GM12878 (cell line): Measurements from ENCODE around the gene NLRP10. TPM values are rescaled to one million over a fixed set of nuclear protein-coding genes. Genes with fewer than 3 reads are reported as not detected.

Experiments used
- ATAC-seq: fragments of 200-7000 bp; cut with Tn5 transposase; 3 replicates; pipeline ENCODE4 v1.9.1; 2020; ENCODE audit warnings: mild to moderate bottlenecking, moderate library complexity
- BruUV-seq: library from RNA; stranded (reverse); fragments of 400-500 nt; replicated peaks from 2 replicates; lab custom pipeline; 2021; lab: Mats Ljungman, UMichigan
- CTCF ChIA-PET: fragments of 300-600 bp; sonication (Branson Sonifier 250); formaldehyde crosslinking; extraction: SDS; loops from one replicate; lab custom pipeline; 2021; ENCODE audit warnings: inconsistent platforms; lab: Yijun Ruan, JAX
- POLR2A ChIA-PET: fragments of 350-600 bp; formaldehyde crosslinking; extraction: SDS; loops from one replicate; lab custom pipeline; 2021; ENCODE audit warnings: inconsistent platforms; lab: Charles Lee
- RAD21 ChIA-PET: fragments of 300-600 bp; sonication (Branson Sonifier 250); formaldehyde crosslinking; loops from one replicate; lab custom pipeline; 2023; ENCODE audit warnings: antibody characterized with exemption; ENCODE audit not compliant: unreplicated experiment; lab: Charles Lee
- SMC1A ChIA-PET: fragments of 300-600 bp; sonication (Branson Sonifier 250); formaldehyde crosslinking; loops from one replicate; lab custom pipeline; 2023; ENCODE audit not compliant: unreplicated experiment, uncharacterized antibody; lab: Charles Lee
- DNase-seq: peaks from one replicate; pipeline ENCODE4 v3.0.0-alpha.2; 2011; ENCODE audit warnings: low read depth, low spot score
- FAIRE-seq: peaks from 3 replicates; lab custom pipeline; 2011; peaks lifted over from hg19 to GRCh38; lab: Jason Lieb, UNC
- H2AFZ ChIP-seq: 2 replicates; pipeline ENCODE4 v1.6.0; 2011; ENCODE audit warnings: low read depth, low read length, control low read depth; ENCODE audit not compliant: control insufficient read depth
- H3K27ac ChIP-seq: 2 replicates; pipeline ENCODE4 v1.5.1; 2011; ENCODE audit warnings: control low read depth; ENCODE audit not compliant: control insufficient read depth, insufficient read depth
- H3K27me3 ChIP-seq, 2 experiments: replicated peaks in 1 of 2; 2 replicates each; pipeline versions ENCODE4 v1.6.0 to v1.6.1; 2011; ENCODE audit warnings: low read length in 1 of 2; ENCODE audit not compliant: control insufficient read depth in 2 of 2, insufficient read depth in 2 of 2
- H3K36me3 ChIP-seq, 2 experiments: 2 replicates each; pipeline ENCODE4 v1.5.1; 2011; ENCODE audit warnings: low read length in 1 of 2; ENCODE audit not compliant: control insufficient read depth in 2 of 2, insufficient read depth in 2 of 2
- H3K4me1 ChIP-seq: 2 replicates; pipeline ENCODE4 v1.6.1; 2011; ENCODE audit warnings: mild to moderate bottlenecking, low read length, moderate library complexity, mixed read lengths; ENCODE audit not compliant: control insufficient read depth, insufficient read depth
- H3K4me2 ChIP-seq: 2 replicates; pipeline ENCODE4 v1.6.0; 2011; ENCODE audit warnings: control low read depth; ENCODE audit not compliant: control insufficient read depth, insufficient read depth
- H3K4me3 ChIP-seq: fragments of 200-600 bp; sonication (generic); 2 replicates; pipeline ENCODE4 v1.5.1; 2016
- H3K79me2 ChIP-seq: 2 replicates; pipeline ENCODE4 v1.6.0; 2011; ENCODE audit warnings: low read length; ENCODE audit not compliant: control insufficient read depth, insufficient read depth
- H3K9ac ChIP-seq: 2 replicates; pipeline ENCODE4 v1.8.0; 2011; ENCODE audit warnings: low read length, control low read depth, mixed read lengths; ENCODE audit not compliant: control insufficient read depth, insufficient read depth
- H3K9me3 ChIP-seq: replicated peaks from 3 replicates; pipeline ENCODE4 v1.5.1; 2011; ENCODE audit warnings: mild to moderate bottlenecking, low read length; ENCODE audit not compliant: control insufficient read depth, insufficient read depth
- H4K20me1 ChIP-seq: 2 replicates; pipeline ENCODE4 v1.6.0; 2011; ENCODE audit not compliant: control insufficient read depth, insufficient read depth
- ASH2L ChIP-seq: fragments of 300-600, 200-600 bp; sonication (generic); IDR thresholded peaks from 2 replicates; pipeline ENCODE4 v1.6.1; 2017; ENCODE audit warnings: low read depth, mild to moderate bottlenecking, borderline replicate concordance
- BRCA1 ChIP-seq: IDR thresholded peaks from 2 replicates; pipeline ENCODE4 v1.6.1; 2011; ENCODE audit warnings: low read depth, low read length, improper control_type of control experiment
- CHD2 ChIP-seq: IDR thresholded peaks from 2 replicates; pipeline ENCODE4 v1.6.1; 2011; ENCODE audit warnings: low read depth, low read length, improper control_type of control experiment, borderline replicate concordance
- DPF2 ChIP-seq: fragments of 450-650 bp; IDR thresholded peaks from 2 replicates; pipeline ENCODE4 v1.6.1; 2017; ENCODE audit warnings: mild to moderate bottlenecking
- HDGF ChIP-seq: fragments of 450-650 bp; IDR thresholded peaks from 2 replicates; pipeline ENCODE4 v1.6.1; 2016; ENCODE audit warnings: antibody characterized with exemption
- JUNB ChIP-seq: IDR thresholded peaks from 2 replicates; pipeline ENCODE4 v1.6.1; 2016; ENCODE audit warnings: antibody characterized with exemption, mild to moderate bottlenecking
- PBX3 ChIP-seq: IDR thresholded peaks from 2 replicates; pipeline ENCODE4 v1.6.1; 2011; ENCODE audit warnings: mild to moderate bottlenecking, low read depth, low read length, moderate library complexity; ENCODE audit not compliant: insufficient replicate concordance
- TAF1 ChIP-seq: IDR thresholded peaks from 2 replicates; pipeline ENCODE4 v1.6.1; 2011; ENCODE audit warnings: mild to moderate bottlenecking, low read depth, low read length, borderline replicate concordance
- ZZZ3 ChIP-seq: IDR thresholded peaks from 2 replicates; pipeline ENCODE4 v1.6.1; 2011; ENCODE audit warnings: low read depth; ENCODE audit not compliant: control insufficient read depth, insufficient read length
- WGBS: methylation state at CpG from one replicate; pipeline ENCODE4 v1.1.6; 2016; ENCODE audit warnings: low lambda C conversion rate; ENCODE audit not compliant: insufficient replicate concordance, insufficient coverage; ENCODE audit errors: missing lambda C conversion rate; 5-methylcytosine and 5-hydroxymethylcytosine counted together
- in situ Hi-C: fragments of 300-500 bp; cut with MboI; formaldehyde crosslinking; loops from 9 replicates; pipeline ENCODE4 v1.14.3; 2018; ENCODE audit warnings: mixed read lengths
- intact Hi-C: fragments of 100-400 bp; cut with micrococcal nuclease; formaldehyde crosslinking; loops from one replicate; pipeline ENCODE4 v1.14.2; 2022; ENCODE audit not compliant: unreplicated experiment
- polyA plus RNA-seq, 11 experiments: library from polyadenylated mRNA; depleted of rRNA in 4 of 11; unstranded in 6 of 11; stranded (reverse) in 5 of 11; fragments of >200 nt; fragmentation: Nextera tagmentation in 4 of 11; fragmentation: Illumina TruSeq in 1 of 11; extraction: Ambion mirVana in 4 of 11; extraction: Trizol in 1 of 11; gene quantifications; 1 replicate in 1 of 11; 2 replicates in 10 of 11; pipeline versions ENCODE4 v1.2.1 to v1.2.3, GENCODE V29; 2011 to 2016; ENCODE audit warnings: inconsistent platforms in 2 of 11, missing spikeins in 2 of 11, low read depth in 1 of 11
- total RNA-seq, 4 experiments: library from RNA; depleted of rRNA in 3 of 4; stranded (reverse); fragments of >200 nt in 3 of 4; fragmentation: Illumina TruSeq in 1 of 4; extraction: Trizol in 1 of 4; gene quantifications; 2 replicates each; pipeline versions ENCODE4 v1.2.1 to v1.2.3, GENCODE V29; 2013 to 2021
- TF ChIP-seq, protein P1 (sequence below): IDR thresholded peaks from 2 replicates; pipeline ENCODE4 v1.6.1; 2012; ENCODE audit warnings: improper control_type of control experiment, low read depth, low read length; ENCODE audit not compliant: insufficient replicate concordance
- TF ChIP-seq, protein P2 (sequence below): IDR thresholded peaks from 2 replicates; pipeline ENCODE4 v1.6.1; 2012; ENCODE audit warnings: low read depth, low read length, improper control_type of control experiment
- TF ChIP-seq, protein P3 (sequence below): fragments of 450-650 bp; IDR thresholded peaks from 2 replicates; pipeline ENCODE4 v1.6.1; 2017; ENCODE audit warnings: low read depth, mild to moderate bottlenecking, moderate library complexity
- TF ChIP-seq, protein P4 (sequence below): fragments of 450-650 bp; IDR thresholded peaks from 2 replicates; pipeline ENCODE4 v1.6.1; 2018; ENCODE audit warnings: borderline replicate concordance, mild to moderate bottlenecking; ENCODE audit not compliant: partially characterized antibody

The NLRP10 gene
- total and polyA plus RNA-seq, 10 of the 15 experiments (the other 5 are each of a cell fraction or from before 2014, with no cell fraction given), result 0.04 TPM; not detected in 9

GRCh38 chr11:7968686-7969085 lies 3.4 kb upstream of the NLRP10 start:
- ChIA-PET CTCF (interaction anchor here (0.7 to 2.6 kb wide), 2 partner anchors 8 to 18 kb away, joined by 3 to 14 read pairs; partner anchors contain the start of gene EIF3F), POLR2A (interaction anchor here (0.6 kb wide), 1 partner anchor 136 kb away, joined by 4 read pairs; no protein-coding TSS in a partner anchor), RAD21 (interaction anchor here (0.7 kb wide), 1 partner anchor 63 kb away, joined by 3 read pairs; no protein-coding TSS in a partner anchor), SMC1A (interaction anchor here (0.9 to 1.0 kb wide), 3 partner anchors 9 to 64 kb away, joined by 3 to 4 read pairs (median 3); no protein-coding TSS in a partner anchor)
- H2AFZ ChIP-seq, result no peak overlapping the region
- no peak for ATAC-seq
- BruUV-seq, result no TSS peak
- H4K20me1 ChIP-seq, result no peaks in the 10 kb centered on the region
- no peaks in the 10 kb centered on the region for H3K4me1 ChIP-seq
- H3K4me2 ChIP-seq, result no peak overlapping the region
- no peak overlapping the region for H3K4me3 ChIP-seq
- no peaks in the 10 kb centered on the region for H3K79me2 ChIP-seq
- no peak overlapping the region for H3K9ac ChIP-seq
- intact Hi-C loops, result no loop called here
- no peak overlapping the region for H3K27ac ChIP-seq
- in situ Hi-C loops, result no loop called here
- no peaks in the 10 kb centered on the region for H3K36me3 ChIP-seq
- no peaks in the 10 kb centered on the region for H3K9me3 ChIP-seq
- DNase-seq, result no peak
- peaks cover 0 to 1% of the 10 kb centered on the region in 2 experiments; a peak in 1 of 4 replicates for H3K27me3 ChIP-seq
- WGBS, result 0% methylated on average over 2 of the region's 2 CpGs
- FAIRE-seq, result no peak
- TF ChIP-seq, protein P1, sequence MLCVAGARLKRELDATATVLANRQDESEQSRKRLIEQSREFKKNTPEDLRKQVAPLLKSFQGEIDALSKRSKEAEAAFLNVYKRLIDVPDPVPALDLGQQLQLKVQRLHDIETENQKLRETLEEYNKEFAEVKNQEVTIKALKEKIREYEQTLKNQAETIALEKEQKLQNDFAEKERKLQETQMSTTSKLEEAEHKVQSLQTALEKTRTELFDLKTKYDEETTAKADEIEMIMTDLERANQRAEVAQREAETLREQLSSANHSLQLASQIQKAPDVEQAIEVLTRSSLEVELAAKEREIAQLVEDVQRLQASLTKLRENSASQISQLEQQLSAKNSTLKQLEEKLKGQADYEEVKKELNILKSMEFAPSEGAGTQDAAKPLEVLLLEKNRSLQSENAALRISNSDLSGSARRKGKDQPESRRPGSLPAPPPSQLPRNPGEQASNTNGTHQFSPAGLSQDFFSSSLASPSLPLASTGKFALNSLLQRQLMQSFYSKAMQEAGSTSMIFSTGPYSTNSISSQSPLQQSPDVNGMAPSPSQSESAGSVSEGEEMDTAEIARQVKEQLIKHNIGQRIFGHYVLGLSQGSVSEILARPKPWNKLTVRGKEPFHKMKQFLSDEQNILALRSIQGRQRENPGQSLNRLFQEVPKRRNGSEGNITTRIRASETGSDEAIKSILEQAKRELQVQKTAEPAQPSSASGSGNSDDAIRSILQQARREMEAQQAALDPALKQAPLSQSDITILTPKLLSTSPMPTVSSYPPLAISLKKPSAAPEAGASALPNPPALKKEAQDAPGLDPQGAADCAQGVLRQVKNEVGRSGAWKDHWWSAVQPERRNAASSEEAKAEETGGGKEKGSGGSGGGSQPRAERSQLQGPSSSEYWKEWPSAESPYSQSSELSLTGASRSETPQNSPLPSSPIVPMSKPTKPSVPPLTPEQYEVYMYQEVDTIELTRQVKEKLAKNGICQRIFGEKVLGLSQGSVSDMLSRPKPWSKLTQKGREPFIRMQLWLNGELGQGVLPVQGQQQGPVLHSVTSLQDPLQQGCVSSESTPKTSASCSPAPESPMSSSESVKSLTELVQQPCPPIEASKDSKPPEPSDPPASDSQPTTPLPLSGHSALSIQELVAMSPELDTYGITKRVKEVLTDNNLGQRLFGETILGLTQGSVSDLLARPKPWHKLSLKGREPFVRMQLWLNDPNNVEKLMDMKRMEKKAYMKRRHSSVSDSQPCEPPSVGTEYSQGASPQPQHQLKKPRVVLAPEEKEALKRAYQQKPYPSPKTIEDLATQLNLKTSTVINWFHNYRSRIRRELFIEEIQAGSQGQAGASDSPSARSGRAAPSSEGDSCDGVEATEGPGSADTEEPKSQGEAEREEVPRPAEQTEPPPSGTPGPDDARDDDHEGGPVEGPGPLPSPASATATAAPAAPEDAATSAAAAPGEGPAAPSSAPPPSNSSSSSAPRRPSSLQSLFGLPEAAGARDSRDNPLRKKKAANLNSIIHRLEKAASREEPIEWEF, result no peak
- TF ChIP-seq PBX3, result no peak
- TF ChIP-seq DPF2, result no peak
- TF ChIP-seq ASH2L, result no peak
- TF ChIP-seq ZZZ3, result no peak
- TF ChIP-seq, protein P2, sequence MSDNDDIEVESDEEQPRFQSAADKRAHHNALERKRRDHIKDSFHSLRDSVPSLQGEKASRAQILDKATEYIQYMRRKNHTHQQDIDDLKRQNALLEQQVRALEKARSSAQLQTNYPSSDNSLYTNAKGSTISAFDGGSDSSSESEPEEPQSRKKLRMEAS, result no peak
- no peak for TF ChIP-seq TAF1
- no peak for TF ChIP-seq CHD2
- no peak for TF ChIP-seq HDGF
- TF ChIP-seq, protein P3, sequence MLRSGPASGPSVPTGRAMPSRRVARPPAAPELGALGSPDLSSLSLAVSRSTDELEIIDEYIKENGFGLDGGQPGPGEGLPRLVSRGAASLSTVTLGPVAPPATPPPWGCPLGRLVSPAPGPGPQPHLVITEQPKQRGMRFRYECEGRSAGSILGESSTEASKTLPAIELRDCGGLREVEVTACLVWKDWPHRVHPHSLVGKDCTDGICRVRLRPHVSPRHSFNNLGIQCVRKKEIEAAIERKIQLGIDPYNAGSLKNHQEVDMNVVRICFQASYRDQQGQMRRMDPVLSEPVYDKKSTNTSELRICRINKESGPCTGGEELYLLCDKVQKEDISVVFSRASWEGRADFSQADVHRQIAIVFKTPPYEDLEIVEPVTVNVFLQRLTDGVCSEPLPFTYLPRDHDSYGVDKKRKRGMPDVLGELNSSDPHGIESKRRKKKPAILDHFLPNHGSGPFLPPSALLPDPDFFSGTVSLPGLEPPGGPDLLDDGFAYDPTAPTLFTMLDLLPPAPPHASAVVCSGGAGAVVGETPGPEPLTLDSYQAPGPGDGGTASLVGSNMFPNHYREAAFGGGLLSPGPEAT, result no peak
- TF ChIP-seq BRCA1, result no peak
- TF ChIP-seq, protein P4, sequence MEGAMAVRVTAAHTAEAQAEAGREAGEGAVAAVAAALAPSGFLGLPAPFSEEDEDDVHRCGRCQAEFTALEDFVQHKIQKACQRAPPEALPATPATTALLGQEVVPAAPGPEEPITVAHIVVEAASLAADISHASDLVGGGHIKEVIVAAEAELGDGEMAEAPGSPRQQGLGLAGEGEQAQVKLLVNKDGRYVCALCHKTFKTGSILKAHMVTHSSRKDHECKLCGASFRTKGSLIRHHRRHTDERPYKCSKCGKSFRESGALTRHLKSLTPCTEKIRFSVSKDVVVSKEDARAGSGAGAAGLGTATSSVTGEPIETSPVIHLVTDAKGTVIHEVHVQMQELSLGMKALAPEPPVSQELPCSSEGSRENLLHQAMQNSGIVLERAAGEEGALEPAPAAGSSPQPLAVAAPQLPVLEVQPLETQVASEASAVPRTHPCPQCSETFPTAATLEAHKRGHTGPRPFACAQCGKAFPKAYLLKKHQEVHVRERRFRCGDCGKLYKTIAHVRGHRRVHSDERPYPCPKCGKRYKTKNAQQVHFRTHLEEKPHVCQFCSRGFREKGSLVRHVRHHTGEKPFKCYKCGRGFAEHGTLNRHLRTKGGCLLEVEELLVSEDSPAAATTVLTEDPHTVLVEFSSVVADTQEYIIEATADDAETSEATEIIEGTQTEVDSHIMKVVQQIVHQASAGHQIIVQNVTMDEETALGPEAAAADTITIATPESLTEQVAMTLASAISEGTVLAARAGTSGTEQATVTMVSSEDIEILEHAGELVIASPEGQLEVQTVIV, result no peak
- no peak for TF ChIP-seq JUNB
